ENCODE data around the gene TMSB15C. TPM values are rescaled to one million over a fixed set of nuclear protein-coding genes. Genes with fewer than 3 reads are reported as not detected.
A peak's percentile ranks its signal among the peaks of the same experiment; 100 is the strongest.

Gene TMSB15C
- total RNA-seq, 1 donor: 3.3 TPM

- no peak overlapping the region for H3K4me3 ChIP-seq (ENCODE audit: insufficient read depth, low read length)
- H3K4me2 ChIP-seq (ENCODE audit: insufficient read depth, low read length): no peak overlapping the region
- H4K20me1 ChIP-seq (ENCODE audit: insufficient read depth, low read length): no peaks in the 10 kb centered on the region
- no peaks in the 10 kb centered on the region for H3K36me3 ChIP-seq (ENCODE audit: insufficient read depth, low read length)
- peaks cover 35% of the 10 kb centered on the region for H3K27me3 ChIP-seq (ENCODE audit: insufficient read depth, low read length)
- no peak for TF ChIP-seq CTCF (IDR thresholded peaks at IDR 0.05; ENCODE audit: extremely low read depth, low read depth, low read length)
- peak; percentile 30 for DNase-seq (ENCODE audit: insufficient read length, low spot score, missing footprints)
- H2AFZ ChIP-seq (ENCODE audit: low read length): no peak overlapping the region
- no peaks in the 10 kb centered on the region for H3K4me1 ChIP-seq (ENCODE audit: insufficient read depth, low read length)
- H3K27ac ChIP-seq (ENCODE audit: low read depth, low read length): no peak overlapping the region
- no peaks in the 10 kb centered on the region for H3K9me3 ChIP-seq (ENCODE audit: low read depth, low read length)
- H3K79me2 ChIP-seq (ENCODE audit: insufficient read depth, low read length): no peaks in the 10 kb centered on the region
Observed at GRCh38 chrX:104105330-104106262, 29.6 kb upstream of the TMSB15C start.

GRCh38 chrX:104104676-104105075, 28.6 kb upstream of the TMSB15C start:
- H3K36me3 ChIP-seq (ENCODE audit: insufficient read depth, low read length): no peaks in the 10 kb centered on the region
- no peak for DNase-seq (ENCODE audit: insufficient read length, low spot score, missing footprints)
- no peaks in the 10 kb centered on the region for H3K79me2 ChIP-seq (ENCODE audit: insufficient read depth, low read length)
- no peak for TF ChIP-seq CTCF (IDR thresholded peaks at IDR 0.05; ENCODE audit: extremely low read depth, low read depth, low read length)
- no peak overlapping the region for H3K4me2 ChIP-seq (ENCODE audit: insufficient read depth, low read length)
- no peak overlapping the region for H3K27ac ChIP-seq (ENCODE audit: low read depth, low read length)
- H3K4me3 ChIP-seq (ENCODE audit: insufficient read depth, low read length): no peak overlapping the region
- H2AFZ ChIP-seq (ENCODE audit: low read length): no peak overlapping the region
- no peaks in the 10 kb centered on the region for H4K20me1 ChIP-seq (ENCODE audit: insufficient read depth, low read length)
- no peaks in the 10 kb centered on the region for H3K4me1 ChIP-seq (ENCODE audit: insufficient read depth, low read length)
- H3K9me3 ChIP-seq (ENCODE audit: low read depth, low read length): no peaks in the 10 kb centered on the region
- H3K27me3 ChIP-seq (ENCODE audit: insufficient read depth, low read length): peaks cover 28% of the 10 kb centered on the region

- no peak for DNase-seq (ENCODE audit: insufficient read length, low spot score, missing footprints)
- Histone ChIP-seq H3K27ac (ENCODE audit: low read depth, low read length) (no peak overlapping the region), H3K4me3 (ENCODE audit: insufficient read depth, low read length) (no peak overlapping the region), H3K9me3 (ENCODE audit: low read depth, low read length) (no peaks in the 10 kb centered on the region), H3K4me1 (ENCODE audit: insufficient read depth, low read length) (no peaks in the 10 kb centered on the region), H3K79me2 (ENCODE audit: insufficient read depth, low read length) (no peaks in the 10 kb centered on the region), H3K36me3 (ENCODE audit: insufficient read depth, low read length) (no peaks in the 10 kb centered on the region), H4K20me1 (ENCODE audit: insufficient read depth, low read length) (no peaks in the 10 kb centered on the region), H3K4me2 (ENCODE audit: insufficient read depth, low read length) (no peak overlapping the region), H3K27me3 (ENCODE audit: insufficient read depth, low read length) (peaks cover 10% of the 10 kb centered on the region), H2AFZ (ENCODE audit: low read length) (no peak overlapping the region)
- TF ChIP-seq CTCF (IDR thresholded peaks at IDR 0.05; ENCODE audit: extremely low read depth, low read depth, low read length): no peak
Observed at GRCh38 chrX:104098919-104099318, 22.9 kb upstream of the TMSB15C start.

- Histone ChIP-seq H3K36me3 (ENCODE audit: insufficient read depth, low read length) (no peaks in the 10 kb centered on the region), H3K27me3 (ENCODE audit: insufficient read depth, low read length) (peaks cover 13% of the 10 kb centered on the region), H3K4me3 (ENCODE audit: insufficient read depth, low read length) (no peak overlapping the region), H3K79me2 (ENCODE audit: insufficient read depth, low read length) (no peaks in the 10 kb centered on the region), H3K27ac (ENCODE audit: low read depth, low read length) (no peak overlapping the region), H4K20me1 (ENCODE audit: insufficient read depth, low read length) (no peaks in the 10 kb centered on the region), H3K4me2 (ENCODE audit: insufficient read depth, low read length) (peak overlapping the region; percentile 14), H2AFZ (ENCODE audit: low read length) (no peak overlapping the region), H3K9me3 (ENCODE audit: low read depth, low read length) (no peaks in the 10 kb centered on the region), H3K4me1 (ENCODE audit: insufficient read depth, low read length) (no peaks in the 10 kb centered on the region)
- no peak for DNase-seq (ENCODE audit: insufficient read length, low spot score, missing footprints)
- TF ChIP-seq CTCF (IDR thresholded peaks at IDR 0.05; ENCODE audit: extremely low read depth, low read depth, low read length): peak; percentile 70
Observed at GRCh38 chrX:104098151-104098808, 22.2 kb upstream of the TMSB15C start.
